HEK293 (cell line): Measurements from ENCODE around the gene HK2.

ENCODE experiments used
- BCL11A ChIP-seq: fragments of 450-650 bp; formaldehyde crosslinking; IDR thresholded peaks from 2 replicates; pipeline ENCODE4 v1.5.1; 2016; ENCODE audit warnings: low read depth, missing biosample characterization, missing genetic modification characterization
- CTCF ChIP-seq: fragments of 450-650 bp; formaldehyde crosslinking; IDR thresholded peaks from 2 replicates; pipeline ENCODE4 v1.5.1; 2016; ENCODE audit warnings: missing biosample characterization, missing genetic modification characterization
- KLF16 ChIP-seq: fragments of 450-650 bp; formaldehyde crosslinking; IDR thresholded peaks from 2 replicates; pipeline ENCODE4 v1.5.1; 2017; ENCODE audit warnings: missing biosample characterization, missing genetic modification characterization
- SETDB1 ChIP-seq: IDR thresholded peaks from one replicate; pipeline ENCODE4 v1.6.1; 2017; ENCODE audit warnings: mild to moderate bottlenecking, low read length, moderate library complexity, mixed read lengths; ENCODE audit not compliant: insufficient read length
- SP2 ChIP-seq: fragments of 450-650 bp; formaldehyde crosslinking; IDR thresholded peaks from 2 replicates; pipeline ENCODE4 v1.5.1; 2016; ENCODE audit warnings: missing biosample characterization, missing genetic modification characterization
- ZBTB1 ChIP-seq: fragments of 450-650 bp; formaldehyde crosslinking; IDR thresholded peaks from 2 replicates; pipeline ENCODE4 v1.5.1; 2016; ENCODE audit warnings: missing biosample characterization, missing genetic modification characterization
- ZBTB17 ChIP-seq: fragments of 450-650 bp; formaldehyde crosslinking; IDR thresholded peaks from 2 replicates; pipeline ENCODE4 v1.5.1; 2016; ENCODE audit warnings: missing biosample characterization, missing genetic modification characterization
- ZNF449 ChIP-seq: fragments of 450-650 bp; formaldehyde crosslinking; IDR thresholded peaks from 2 replicates; pipeline ENCODE4 v1.5.1; 2017; ENCODE audit warnings: missing biosample characterization, mild to moderate bottlenecking, missing genetic modification characterization, moderate library complexity
- ZNF624 ChIP-seq: fragments of 450-650 bp; formaldehyde crosslinking; IDR thresholded peaks from 2 replicates; pipeline ENCODE4 v1.5.1; 2017; ENCODE audit warnings: missing biosample characterization, missing genetic modification characterization
- TF ChIP-seq, protein P1 (sequence below): fragments of 450-650 bp; formaldehyde crosslinking; IDR thresholded peaks from 2 replicates; pipeline ENCODE4 v1.5.1; 2016; ENCODE audit warnings: missing biosample characterization, missing genetic modification characterization

DNA sequence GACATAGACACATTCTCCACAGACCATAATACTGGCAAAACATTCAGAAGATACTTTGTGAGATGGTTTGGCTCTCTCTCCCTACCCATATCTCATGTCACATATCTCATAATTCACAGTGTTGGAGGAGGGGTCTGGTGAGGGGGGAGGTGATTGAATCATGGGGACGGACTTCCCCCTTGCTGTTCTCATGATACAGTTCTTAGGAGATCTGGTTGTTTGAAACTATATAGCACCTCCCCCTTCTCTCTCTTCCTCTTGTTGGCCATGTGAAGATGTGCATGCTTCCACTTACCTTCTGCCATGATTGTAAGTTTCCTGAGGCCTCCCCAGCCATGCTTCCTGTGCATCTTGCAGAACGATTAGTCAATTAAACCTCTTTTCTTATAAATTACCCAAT is 61.1 kb downstream of the HK2 start:
- TF ChIP-seq ZBTB1 (tag by site-specific recombination) (no peak), ZBTB17 (no peak), ZNF449 (tag by site-specific recombination) (no peak), ZNF624 (no peak), BCL11A (tag by site-specific recombination) (no peak), SP2 (tag by site-specific recombination) (no peak), KLF16 (tag by site-specific recombination) (no peak), SETDB1 (no peak), CTCF (tag by site-specific recombination) (no peak)
- TF ChIP-seq, protein P1, sequence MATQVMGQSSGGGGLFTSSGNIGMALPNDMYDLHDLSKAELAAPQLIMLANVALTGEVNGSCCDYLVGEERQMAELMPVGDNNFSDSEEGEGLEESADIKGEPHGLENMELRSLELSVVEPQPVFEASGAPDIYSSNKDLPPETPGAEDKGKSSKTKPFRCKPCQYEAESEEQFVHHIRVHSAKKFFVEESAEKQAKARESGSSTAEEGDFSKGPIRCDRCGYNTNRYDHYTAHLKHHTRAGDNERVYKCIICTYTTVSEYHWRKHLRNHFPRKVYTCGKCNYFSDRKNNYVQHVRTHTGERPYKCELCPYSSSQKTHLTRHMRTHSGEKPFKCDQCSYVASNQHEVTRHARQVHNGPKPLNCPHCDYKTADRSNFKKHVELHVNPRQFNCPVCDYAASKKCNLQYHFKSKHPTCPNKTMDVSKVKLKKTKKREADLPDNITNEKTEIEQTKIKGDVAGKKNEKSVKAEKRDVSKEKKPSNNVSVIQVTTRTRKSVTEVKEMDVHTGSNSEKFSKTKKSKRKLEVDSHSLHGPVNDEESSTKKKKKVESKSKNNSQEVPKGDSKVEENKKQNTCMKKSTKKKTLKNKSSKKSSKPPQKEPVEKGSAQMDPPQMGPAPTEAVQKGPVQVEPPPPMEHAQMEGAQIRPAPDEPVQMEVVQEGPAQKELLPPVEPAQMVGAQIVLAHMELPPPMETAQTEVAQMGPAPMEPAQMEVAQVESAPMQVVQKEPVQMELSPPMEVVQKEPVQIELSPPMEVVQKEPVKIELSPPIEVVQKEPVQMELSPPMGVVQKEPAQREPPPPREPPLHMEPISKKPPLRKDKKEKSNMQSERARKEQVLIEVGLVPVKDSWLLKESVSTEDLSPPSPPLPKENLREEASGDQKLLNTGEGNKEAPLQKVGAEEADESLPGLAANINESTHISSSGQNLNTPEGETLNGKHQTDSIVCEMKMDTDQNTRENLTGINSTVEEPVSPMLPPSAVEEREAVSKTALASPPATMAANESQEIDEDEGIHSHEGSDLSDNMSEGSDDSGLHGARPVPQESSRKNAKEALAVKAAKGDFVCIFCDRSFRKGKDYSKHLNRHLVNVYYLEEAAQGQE (tag by site-specific recombination): no peak
